Naive thymus-derived CD8-positive, alpha-beta T cell (primary cell): Measurements from ENCODE around the gene DIO1. TPM values are rescaled to one million over a fixed set of nuclear protein-coding genes. Genes with fewer than 3 reads are reported as not detected.

Experiments
- ATAC-seq, 2 donors: fragments of 150-1000 bp; cut with Tn5 transposase in 1 of 2; sonication (Bioruptor Pico), chemical (Tn5 transposase) in 1 of 2; 1 replicate in 1 of 2; 2 replicates in 1 of 2; pipeline ENCODE4 v1.10.0; 2021; ENCODE audit warnings: mild to moderate bottlenecking in 2 of 2, moderate library complexity in 2 of 2
- POLR2A ChIA-PET: fragments of 350-600 bp; sonication (Branson Sonifier 250); formaldehyde crosslinking; loops from one replicate; lab custom pipeline; 2021; ENCODE audit warnings: antibody characterized with exemption; lab: Charles Lee
- DNase-seq, 10 donors: peaks; one replicate each; pipeline versions ENCODE4 v3.0.0 to v3.0.0-alpha.2; 2020 to 2022
- H3K27ac Mint-ChIP-seq, 10 donors: one replicate each; pipeline ENCODE4 v1.8.0; 2020 to 2022; ENCODE audit warnings: mild to moderate bottlenecking in 10 of 10, mixed read lengths in 10 of 10, moderate library complexity in 4 of 10, inconsistent platforms in 1 of 10
- H3K27me3 Mint-ChIP-seq, 5 donors: one replicate each; pipeline ENCODE4 v1.8.0; 2021 to 2022; ENCODE audit warnings: mixed read lengths in 5 of 5
- H3K36me3 Mint-ChIP-seq, 3 donors: one replicate each; pipeline ENCODE4 v1.8.0; 2020 to 2022; ENCODE audit warnings: mixed read lengths in 3 of 3, mild to moderate bottlenecking in 2 of 3, inconsistent platforms in 1 of 3
- H3K4me1 Mint-ChIP-seq, 4 donors: one replicate each; pipeline ENCODE4 v1.8.0; 2021 to 2022; ENCODE audit warnings: mixed read lengths in 4 of 4
- H3K4me3 Mint-ChIP-seq, 10 donors: one replicate each; pipeline ENCODE4 v1.8.0; 2020 to 2022; ENCODE audit warnings: mild to moderate bottlenecking in 10 of 10, mixed read lengths in 10 of 10, moderate library complexity in 6 of 10, inconsistent platforms in 1 of 10
- H3K9me3 Mint-ChIP-seq, 9 donors: one replicate each; pipeline ENCODE4 v1.8.0; 2020 to 2022; ENCODE audit warnings: mixed read lengths in 9 of 9, mild to moderate bottlenecking in 3 of 9, inconsistent platforms in 1 of 9, moderate library complexity in 1 of 9
- polyA plus RNA-seq, 3 donors: library from polyadenylated mRNA; unstranded; fragments of 300-500 nt; fragmentation: Illumina TruSeq; gene quantifications; one replicate each; pipeline ENCODE4 v1.2.3, GENCODE V29; 2021
- total RNA-seq, 8 experiments: library from RNA in 2 of 8; stranded (reverse) in 2 of 8; gene quantifications; one replicate each; pipeline ENCODE4 v1.2.3 and lab custom pipeline; 2021 to 2026

The DIO1 gene
- total and polyA plus RNA-seq, 5 experiments from 2014 or later = not detected

DNA sequence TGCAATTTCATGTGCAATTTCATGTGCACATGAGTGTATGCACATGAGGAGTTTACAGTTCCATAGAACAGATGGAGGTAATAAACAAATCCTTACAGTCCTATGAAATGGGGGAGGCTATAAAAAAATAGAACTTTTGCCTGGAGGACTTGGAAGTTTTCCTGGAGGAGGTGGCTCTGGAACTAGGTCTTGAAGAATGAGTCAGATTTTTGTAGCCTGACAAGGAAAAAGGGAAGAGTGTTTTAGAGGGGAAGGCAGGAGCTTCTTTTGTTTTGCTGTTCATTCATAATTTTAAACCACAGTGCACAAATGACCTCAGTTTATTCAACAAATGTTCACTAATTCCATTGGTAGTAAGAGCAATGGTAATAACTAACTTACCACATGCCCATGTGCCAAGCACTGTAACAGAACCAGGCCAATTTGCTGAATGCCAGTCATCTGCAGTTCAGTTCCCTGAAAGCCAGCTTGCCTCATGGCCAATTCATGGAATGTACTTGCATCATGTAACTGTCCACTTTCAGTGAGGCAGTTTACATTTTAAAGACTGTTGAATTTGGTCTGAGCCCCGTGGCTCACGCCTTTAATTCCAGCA lies 2.7 kb downstream of the DIO1 start:
- Mint-ChIP-seq H3K27ac (no peak overlapping the region), H3K27me3 (peaks cover 6 to 16% (median 11%) of the 10 kb centered on the region in 5 donors), H3K4me1 (no peaks in the 10 kb centered on the region), H3K4me3 (no peak overlapping the region), H3K9me3 (no peaks in the 10 kb centered on the region), H3K36me3 (peaks cover 0 to 5% (median 0%) of the 10 kb centered on the region in 3 donors)
- ATAC-seq (no peak), DNase-seq (no peak)
- POLR2A ChIA-PET = interaction anchor here (0.6 kb wide), 1 partner anchor 56 kb away, joined by 5 read pairs; no protein-coding TSS in a partner anchor

DNA sequence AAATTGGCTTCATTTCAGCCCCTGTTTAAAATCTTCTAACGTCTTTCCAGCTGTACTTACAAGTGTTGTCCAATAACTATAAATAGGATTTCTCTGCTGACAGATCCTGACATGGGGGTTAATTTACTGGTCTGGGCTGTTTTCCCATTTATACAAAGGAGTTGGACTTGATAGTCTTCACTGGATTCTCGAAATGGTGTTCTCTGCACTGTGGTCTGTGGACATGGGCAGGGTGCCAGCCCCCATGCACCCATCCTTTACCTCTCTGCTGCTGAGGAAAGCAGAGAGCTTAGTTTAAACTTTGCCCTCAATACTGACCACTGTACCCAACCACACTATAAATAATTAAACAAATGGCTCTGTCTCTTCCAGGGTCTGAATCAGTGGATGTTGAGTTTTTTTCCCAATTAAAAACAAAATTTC lies 5.2 kb downstream of the DIO1 start:
- peaks cover 0 to 5% (median 0%) of the 10 kb centered on the region in 3 donors for H3K36me3 Mint-ChIP-seq
- no peak for ATAC-seq
- H3K4me3 Mint-ChIP-seq = no peak overlapping the region
- H3K9me3 Mint-ChIP-seq = no peaks in the 10 kb centered on the region
- H3K27me3 Mint-ChIP-seq = peaks cover 6 to 16% (median 11%) of the 10 kb centered on the region in 5 donors
- no peak overlapping the region for H3K27ac Mint-ChIP-seq
- POLR2A ChIA-PET = no interaction called here
- H3K4me1 Mint-ChIP-seq = no peaks in the 10 kb centered on the region
- DNase-seq = no peak

DNA sequence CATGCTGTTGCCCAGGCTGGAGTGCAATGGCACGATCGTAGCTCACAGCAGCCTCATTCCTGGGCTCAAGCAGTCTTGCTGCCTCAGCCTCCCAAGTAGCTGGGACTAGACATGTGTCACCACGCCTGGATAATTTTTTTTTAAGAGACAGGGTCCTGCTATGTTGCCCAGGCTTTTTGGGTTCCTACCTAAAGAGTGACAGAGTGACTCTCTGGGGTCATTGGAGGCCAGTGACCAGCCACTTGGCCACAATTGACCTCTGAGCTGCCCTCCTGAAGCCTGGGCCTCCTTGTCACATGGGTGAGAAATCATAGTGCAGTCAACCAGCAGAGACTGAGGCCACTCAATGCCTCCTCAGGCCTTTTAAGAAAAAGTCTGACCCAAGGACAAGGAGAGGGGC lies 5.7 kb downstream of the DIO1 start:
- H3K4me3 Mint-ChIP-seq = no peak overlapping the region
- peaks cover 6 to 14% (median 9%) of the 10 kb centered on the region in 5 donors for H3K27me3 Mint-ChIP-seq
- ATAC-seq = no peak
- no peak for DNase-seq
- H3K4me1 Mint-ChIP-seq = no peaks in the 10 kb centered on the region
- H3K36me3 Mint-ChIP-seq = peaks cover 0 to 5% (median 0%) of the 10 kb centered on the region in 3 donors
- no peaks in the 10 kb centered on the region for H3K9me3 Mint-ChIP-seq
- POLR2A ChIA-PET = no interaction called here
- H3K27ac Mint-ChIP-seq = no peak overlapping the region

DNA sequence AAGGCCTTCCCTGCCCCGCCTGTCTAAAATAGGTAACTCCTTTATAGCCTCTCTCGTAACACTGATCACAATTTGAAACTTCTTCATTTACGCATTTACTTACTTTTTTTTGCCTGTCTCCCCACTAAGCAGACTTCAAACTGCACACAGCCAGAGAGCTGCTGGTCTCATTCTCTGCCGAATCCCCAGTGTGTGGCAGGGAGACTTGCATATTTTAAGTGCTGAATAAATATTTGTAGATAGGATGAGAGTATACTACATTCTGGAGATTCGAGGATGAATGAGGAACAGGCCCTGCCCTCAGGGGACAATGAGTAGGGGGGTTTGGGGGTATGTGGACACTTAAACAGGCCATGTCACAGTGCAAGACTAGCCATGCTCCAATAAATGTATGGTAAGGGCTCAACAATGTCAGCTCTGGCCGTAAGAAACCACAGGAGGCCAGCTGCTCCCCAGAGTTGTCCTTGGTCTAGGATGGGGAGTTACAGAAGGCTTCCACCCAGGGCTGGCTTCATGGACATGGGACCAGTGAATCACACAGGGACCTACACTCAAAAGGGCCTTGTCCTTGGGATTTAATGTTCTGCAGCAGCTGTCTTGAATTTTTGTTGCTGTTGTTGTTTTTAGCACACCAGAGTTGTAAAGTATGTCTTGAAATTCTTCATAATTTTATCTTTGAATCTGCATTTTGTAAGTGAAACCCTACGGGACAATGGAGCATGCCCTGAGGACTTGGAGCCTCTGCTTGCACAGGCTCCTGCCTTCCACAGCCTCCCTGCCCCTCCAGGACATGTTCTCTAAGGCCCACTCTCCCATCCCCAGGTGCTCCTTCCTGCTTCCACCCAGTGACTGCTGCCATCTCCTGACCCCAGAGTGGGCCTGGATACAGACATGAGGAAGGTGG lies 8.5 kb downstream of the DIO1 start:
- Mint-ChIP-seq H3K4me3 (no peak overlapping the region), H3K36me3 (peaks cover 0 to 2% (median 0%) of the 10 kb centered on the region in 3 donors), H3K27ac (peak overlapping the region in 1 of 10 donors; percentile 9), H3K4me1 (no peaks in the 10 kb centered on the region), H3K9me3 (no peaks in the 10 kb centered on the region), H3K27me3 (no peaks in the 10 kb centered on the region)
- ATAC-seq = no peak
- POLR2A ChIA-PET = no interaction called here
- no peak for DNase-seq

DNA sequence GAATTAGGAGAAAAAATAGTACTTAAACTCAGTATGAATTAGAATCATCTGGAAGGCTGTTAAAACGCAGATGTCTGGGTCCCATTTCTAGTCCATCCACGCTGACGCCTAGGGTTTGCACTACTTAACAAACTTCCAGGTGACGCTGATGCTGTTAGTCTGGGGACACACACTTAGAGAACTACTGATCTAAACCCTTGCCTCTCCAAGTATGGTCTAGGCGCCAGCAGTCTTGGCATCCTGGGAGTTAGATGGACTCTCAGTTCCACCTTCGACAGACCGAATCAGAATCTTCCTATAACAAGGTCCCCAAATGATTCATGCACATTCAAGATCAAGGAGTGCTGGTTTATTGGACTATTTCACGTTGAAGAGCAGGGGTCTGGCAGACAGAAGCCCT lies 11.5 kb downstream of the DIO1 start:
- Mint-ChIP-seq H3K36me3 (peaks cover 0 to 12% (median 5%) of the 10 kb centered on the region in 3 donors), H3K27ac (no peak overlapping the region), H3K9me3 (no peaks in the 10 kb centered on the region), H3K27me3 (no peaks in the 10 kb centered on the region), H3K4me3 (no peak overlapping the region), H3K4me1 (no peaks in the 10 kb centered on the region)
- DNase-seq (no peak), ATAC-seq (no peak)
- POLR2A ChIA-PET = interaction anchor here (0.6 kb wide), 1 partner anchor 40 kb away, joined by 4 read pairs; the partner anchor contains the start of gene IFT25

DNA sequence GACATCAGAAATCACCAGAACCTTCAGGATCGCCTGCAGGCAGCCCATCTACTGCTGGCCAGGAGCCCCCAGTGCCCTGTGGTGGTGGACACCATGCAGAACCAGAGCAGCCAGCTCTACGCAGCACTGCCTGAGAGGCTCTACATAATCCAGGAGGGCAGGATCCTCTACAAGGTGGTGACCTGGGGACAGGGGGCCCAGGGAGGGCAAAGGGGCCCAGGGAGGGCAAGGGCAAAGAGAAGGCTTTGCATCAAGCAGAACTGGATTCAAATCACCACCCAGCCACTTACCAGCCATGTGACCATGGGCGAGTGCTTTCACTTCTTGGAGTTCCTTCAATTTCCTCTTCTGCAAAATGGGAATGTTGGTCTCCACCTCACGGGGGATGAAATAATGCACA lies 12.1 kb downstream of the DIO1 start:
- POLR2A ChIA-PET = interaction anchor here (1.2 kb wide), 1 partner anchor 12 kb away, joined by 3 read pairs; the partner anchor contains the start of gene DIO1
- no peak for ATAC-seq
- DNase-seq = no peak
- Mint-ChIP-seq H3K27ac (no peak overlapping the region), H3K27me3 (no peaks in the 10 kb centered on the region), H3K4me1 (no peaks in the 10 kb centered on the region), H3K4me3 (no peak overlapping the region), H3K9me3 (no peaks in the 10 kb centered on the region), H3K36me3 (peaks cover 0 to 12% (median 5%) of the 10 kb centered on the region in 3 donors)

DNA sequence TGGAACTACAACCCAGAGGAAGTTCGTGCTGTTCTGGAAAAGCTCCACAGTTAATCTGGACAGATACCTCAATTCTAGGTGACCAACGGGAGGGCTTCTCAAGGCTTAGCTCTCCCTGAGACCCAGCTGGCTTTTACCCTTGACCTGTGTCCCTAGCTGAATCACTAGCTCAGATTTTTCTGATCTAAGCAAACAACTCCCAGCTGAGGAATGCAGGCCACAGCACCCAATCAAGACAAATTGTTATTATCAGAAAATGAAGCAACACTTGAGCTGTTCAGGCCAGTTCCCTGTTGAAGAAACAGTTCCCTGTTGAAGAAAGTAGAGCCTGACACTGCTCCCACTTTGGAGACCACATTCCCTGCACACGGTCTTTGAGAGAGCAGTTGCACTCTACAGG lies 16.0 kb downstream of the DIO1 start:
- Mint-ChIP-seq H3K4me3 (no peak overlapping the region), H3K9me3 (no peaks in the 10 kb centered on the region), H3K27ac (no peak overlapping the region), H3K4me1 (peaks cover 0 to 2% (median 0%) of the 10 kb centered on the region in 4 donors), H3K36me3 (peaks cover 0 to 18% (median 9%) of the 10 kb centered on the region in 3 donors), H3K27me3 (no peaks in the 10 kb centered on the region)
- POLR2A ChIA-PET = no interaction called here
- DNase-seq = no peak
- no peak for ATAC-seq

DNA sequence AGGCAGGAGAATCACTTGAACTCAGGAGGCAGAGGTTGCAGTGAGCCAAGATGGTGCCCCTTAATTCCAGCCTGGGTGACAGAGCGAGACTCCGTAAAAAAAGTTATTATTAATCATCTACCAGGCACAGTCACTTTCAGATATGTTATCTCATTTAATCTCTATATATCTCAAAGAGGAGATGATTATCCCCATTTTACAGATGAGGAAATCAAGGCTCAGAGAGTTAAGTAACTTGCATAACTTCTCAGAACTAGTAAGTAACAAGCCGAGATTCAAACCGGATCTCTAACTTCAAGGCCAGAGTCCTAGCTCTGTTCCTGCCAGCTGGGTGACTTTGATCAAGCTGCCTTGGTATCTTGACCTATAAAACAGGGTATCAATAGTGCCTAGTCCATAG lies 17.5 kb downstream of the DIO1 start:
- POLR2A ChIA-PET = no interaction called here
- DNase-seq = no peak
- peaks cover 2 to 9% (median 8%) of the 10 kb centered on the region in 4 donors for H3K4me1 Mint-ChIP-seq
- no peak for ATAC-seq
- peaks cover 0 to 30% (median 9%) of the 10 kb centered on the region in 3 donors for H3K36me3 Mint-ChIP-seq
- H3K27me3 Mint-ChIP-seq = no peaks in the 10 kb centered on the region
- no peak overlapping the region for H3K27ac Mint-ChIP-seq
- H3K9me3 Mint-ChIP-seq = no peaks in the 10 kb centered on the region
- H3K4me3 Mint-ChIP-seq = no peak overlapping the region

DNA sequence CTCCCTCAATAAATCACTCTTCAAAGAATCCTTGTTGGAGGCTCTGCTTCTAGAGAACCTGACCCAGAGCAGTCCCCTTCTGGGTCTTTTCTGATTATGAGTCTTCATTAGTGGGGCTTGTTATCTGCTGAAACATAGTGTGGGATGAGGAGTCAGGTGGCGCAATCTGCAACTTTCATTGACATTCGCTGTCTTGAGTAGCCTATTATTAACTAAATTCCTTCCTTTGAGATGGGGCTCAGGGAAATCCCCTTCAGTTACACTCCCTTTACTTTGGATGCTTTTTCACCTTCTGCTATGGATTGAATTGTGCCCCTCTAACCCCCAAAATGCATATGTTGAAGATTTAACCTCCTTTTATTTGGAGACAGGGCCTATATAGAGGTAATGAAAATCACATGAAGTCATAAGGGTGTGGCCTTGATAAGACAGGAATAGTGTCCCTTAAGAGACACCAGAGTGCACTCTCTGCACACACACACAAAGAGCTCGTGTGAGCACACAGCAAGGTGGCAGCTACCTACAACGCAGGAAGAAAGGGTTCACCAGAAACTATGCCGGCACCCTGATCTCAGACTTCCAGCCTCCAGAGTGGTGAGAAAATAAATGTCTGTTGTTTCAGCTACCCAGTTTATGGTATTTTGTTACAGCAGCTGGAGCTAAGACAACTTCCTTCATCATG lies 19.5 kb downstream of the DIO1 start:
- H3K27me3 Mint-ChIP-seq = no peaks in the 10 kb centered on the region
- no peaks in the 10 kb centered on the region for H3K9me3 Mint-ChIP-seq
- H3K27ac Mint-ChIP-seq = peak overlapping the region in 3 of 10 donors; percentile 17 to 79 (median 58)
- peaks cover 0 to 38% (median 8%) of the 10 kb centered on the region in 3 donors for H3K36me3 Mint-ChIP-seq
- DNase-seq = no peak
- ATAC-seq = no peak
- peaks cover 2 to 17% (median 10%) of the 10 kb centered on the region in 4 donors for H3K4me1 Mint-ChIP-seq
- no peak overlapping the region for H3K4me3 Mint-ChIP-seq
- POLR2A ChIA-PET = no interaction called here

DNA sequence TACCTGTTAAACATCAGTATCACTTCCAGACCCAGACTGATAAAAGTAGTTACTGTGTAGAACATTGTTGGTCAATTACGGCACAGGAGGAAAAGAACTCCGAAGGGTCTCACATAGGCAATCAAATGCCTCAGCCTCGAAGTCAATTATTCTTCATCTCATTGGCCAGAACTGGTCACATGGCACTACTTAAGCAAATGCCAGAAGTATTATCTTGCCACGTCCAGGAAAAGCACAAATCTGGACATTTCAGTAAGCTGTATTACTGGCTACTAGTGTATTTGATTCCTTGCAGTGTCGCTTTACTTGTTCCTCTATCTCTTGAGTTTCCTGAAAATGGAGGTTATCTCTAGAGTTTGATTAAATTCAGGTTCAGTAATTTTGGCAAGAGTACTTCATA lies 24.4 kb downstream of the DIO1 start:
- ATAC-seq = no peak
- no peak for DNase-seq
- Mint-ChIP-seq H3K4me3 (no peak overlapping the region), H3K4me1 (peaks cover 8 to 31% (median 15%) of the 10 kb centered on the region in 4 donors), H3K27me3 (no peaks in the 10 kb centered on the region), H3K9me3 (no peaks in the 10 kb centered on the region), H3K36me3 (peaks cover 0 to 61% (median 6%) of the 10 kb centered on the region in 3 donors), H3K27ac (peak overlapping the region in 2 of 10 donors; percentile 41 to 61)
- POLR2A ChIA-PET = no interaction called here

DNA sequence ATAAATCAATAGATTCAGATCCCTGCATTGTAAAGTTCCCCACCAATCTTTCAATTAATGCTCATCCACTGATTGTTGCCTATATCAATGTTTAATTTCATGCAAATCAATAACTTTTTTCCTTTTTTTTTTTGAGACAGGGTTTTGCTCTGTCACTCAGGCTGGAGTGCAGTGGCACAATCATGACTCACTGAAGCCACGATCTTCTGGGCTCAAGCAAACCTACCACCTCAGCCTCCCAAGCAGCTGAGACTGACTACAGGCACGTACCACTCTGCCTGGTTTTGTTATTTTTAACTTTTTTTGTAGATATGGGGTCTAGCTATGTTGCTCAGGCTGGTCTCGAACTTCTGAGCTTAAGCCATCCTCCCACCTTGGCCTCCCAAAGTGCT lies 25.7 kb downstream of the DIO1 start:
- DNase-seq = no peak
- H3K4me3 Mint-ChIP-seq = no peak overlapping the region

DNA sequence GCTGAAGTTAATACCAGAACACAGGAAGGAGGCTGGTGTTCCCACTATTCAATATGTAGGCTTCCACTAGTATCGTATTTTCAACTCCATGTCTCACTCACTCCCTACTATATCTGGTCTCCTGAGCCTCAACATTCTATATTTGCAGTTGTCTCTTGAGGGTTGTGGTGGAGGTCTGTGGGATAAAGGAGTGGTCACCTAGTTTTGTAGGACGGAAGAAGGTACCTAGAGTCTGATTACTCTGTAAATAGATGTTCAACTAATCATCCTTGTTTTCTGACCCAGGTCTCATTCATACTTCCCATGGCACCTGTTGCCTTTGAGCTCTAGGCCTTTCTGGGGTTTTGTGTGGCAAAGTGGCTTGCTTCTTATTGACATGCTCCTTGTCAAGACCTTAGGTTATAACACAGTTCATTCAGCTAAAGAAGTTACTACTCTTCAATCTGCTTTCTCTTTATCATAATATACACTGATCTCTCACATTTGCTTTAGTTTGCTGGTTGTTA lies 33.4 kb downstream of the DIO1 start:
- Mint-ChIP-seq H3K36me3 (peaks cover 0 to 73% (median 29%) of the 10 kb centered on the region in 3 donors), H3K9me3 (no peaks in the 10 kb centered on the region), H3K4me1 (peaks cover 0 to 5% (median 1%) of the 10 kb centered on the region in 4 donors), H3K4me3 (no peak overlapping the region), H3K27me3 (no peaks in the 10 kb centered on the region), H3K27ac (peak overlapping the region in 1 of 10 donors; percentile 24)
- no peak for DNase-seq
- POLR2A ChIA-PET = no interaction called here
- ATAC-seq = no peak

More for the DNA sequence above, 25.7 kb downstream of the DIO1 start:
- H3K27me3 Mint-ChIP-seq = no peaks in the 10 kb centered on the region
- no peak for ATAC-seq
- peak overlapping the region in 9 of 10 donors; percentile 44 to 87 (median 66) for H3K27ac Mint-ChIP-seq
- H3K36me3 Mint-ChIP-seq = peaks cover 0 to 74% (median 8%) of the 10 kb centered on the region in 3 donors
- POLR2A ChIA-PET = interaction anchor here (0.7 kb wide), 1 partner anchor 1128 kb away, joined by 4 read pairs; no protein-coding TSS in a partner anchor
- H3K4me1 Mint-ChIP-seq = peaks cover 8 to 31% (median 15%) of the 10 kb centered on the region in 4 donors
- H3K9me3 Mint-ChIP-seq = no peaks in the 10 kb centered on the region
